Cortex of kidney (tissue), 1 donor: Measurements from ENCODE around the gene EDN1.

Experiments used
- DNase-seq: peaks from one replicate; lab custom pipeline; 2025; lab: John Stamatoyannopoulos, UW

EDN1 gene

DNA sequence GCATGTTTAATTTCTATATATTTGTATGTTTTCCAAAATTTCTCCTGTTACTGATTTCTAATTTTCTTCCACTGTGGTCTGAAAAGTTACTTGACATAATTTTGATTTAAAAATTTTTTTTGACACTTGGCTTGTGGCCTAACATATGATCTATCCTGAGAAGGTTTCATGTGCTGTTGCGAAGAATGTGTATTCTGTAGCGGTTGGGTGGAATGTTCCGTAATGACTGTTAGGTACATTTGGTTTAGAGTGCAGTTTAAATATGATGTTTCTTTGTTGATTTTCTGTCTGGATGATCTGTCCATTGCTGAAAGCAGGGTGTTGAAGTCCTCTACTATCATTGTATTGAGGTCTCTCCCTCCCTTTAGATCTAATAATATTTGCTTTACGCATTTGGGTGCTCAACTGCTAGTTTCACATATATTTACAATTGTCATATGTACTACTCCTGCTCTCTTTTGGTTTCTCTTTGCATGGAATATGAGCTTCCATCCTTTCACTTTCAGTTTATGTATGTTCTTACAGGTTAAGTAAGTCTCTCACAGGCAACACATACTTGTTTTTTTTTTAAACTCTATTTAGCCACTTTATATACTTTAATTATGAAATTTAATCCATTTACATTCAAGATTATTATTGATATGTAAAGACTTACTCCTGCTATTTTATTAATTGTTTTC lies 19.5 kb upstream of the EDN1 start:
- no peak for DNase-seq

DNA sequence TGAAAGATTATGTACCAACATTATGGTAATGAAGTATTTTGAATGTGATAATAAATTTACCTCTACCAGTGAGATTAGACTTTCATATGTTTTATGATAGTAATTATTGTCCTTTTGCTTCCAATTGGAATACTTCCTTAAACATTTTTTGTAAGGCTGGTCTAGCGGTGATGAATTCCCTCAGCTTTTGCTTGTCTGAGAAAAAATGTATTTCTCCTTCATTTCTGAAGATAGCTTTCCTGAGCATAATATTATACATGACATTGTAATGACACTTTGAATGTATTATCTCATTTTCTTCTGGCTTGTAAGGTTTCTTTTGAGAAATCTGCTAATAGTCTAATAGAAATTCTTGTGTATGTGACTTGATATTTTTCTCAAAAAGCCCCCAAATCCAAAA lies 18.6 kb upstream of the EDN1 start:
- DNase-seq = no peak

DNA sequence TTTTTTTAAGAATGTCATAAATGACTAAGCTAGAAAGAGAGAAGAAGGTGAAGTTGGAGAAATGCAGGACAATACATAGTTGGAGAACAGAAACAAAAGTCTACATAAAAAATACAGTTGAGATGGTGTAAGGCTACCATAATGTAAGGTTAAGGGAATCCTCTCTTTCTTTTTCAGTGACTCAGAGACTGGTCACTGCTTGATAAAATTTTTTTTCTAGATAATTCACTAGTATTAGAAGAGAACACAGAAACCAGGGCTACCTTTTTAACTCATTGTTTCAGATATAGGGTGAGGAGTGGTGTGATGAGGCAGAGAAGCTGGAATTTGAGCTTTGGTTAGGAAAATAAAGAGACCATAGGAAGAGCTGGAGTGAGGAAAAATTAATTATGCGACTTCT lies 18.2 kb upstream of the EDN1 start:
- DNase-seq = no peak

DNA sequence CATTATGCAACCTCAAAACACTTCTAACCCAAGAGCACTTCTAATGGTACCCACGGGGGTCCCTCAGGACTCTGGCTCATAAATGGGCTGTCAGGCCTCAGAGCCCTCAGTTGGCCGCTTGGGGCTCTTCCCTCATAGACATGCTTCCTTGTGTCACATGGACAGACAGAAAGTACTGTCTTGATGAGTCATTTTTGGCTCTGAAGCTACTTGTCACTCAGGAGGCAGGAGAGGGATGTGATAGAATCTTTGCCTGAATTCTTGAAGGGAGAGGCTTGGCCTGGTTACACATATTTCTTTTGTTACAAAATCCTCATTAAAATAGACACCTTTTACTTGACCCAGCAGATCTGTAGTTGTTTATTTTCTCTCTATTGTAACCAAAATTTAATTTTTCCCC lies 15.1 kb upstream of the EDN1 start:
- no peak for DNase-seq

DNA sequence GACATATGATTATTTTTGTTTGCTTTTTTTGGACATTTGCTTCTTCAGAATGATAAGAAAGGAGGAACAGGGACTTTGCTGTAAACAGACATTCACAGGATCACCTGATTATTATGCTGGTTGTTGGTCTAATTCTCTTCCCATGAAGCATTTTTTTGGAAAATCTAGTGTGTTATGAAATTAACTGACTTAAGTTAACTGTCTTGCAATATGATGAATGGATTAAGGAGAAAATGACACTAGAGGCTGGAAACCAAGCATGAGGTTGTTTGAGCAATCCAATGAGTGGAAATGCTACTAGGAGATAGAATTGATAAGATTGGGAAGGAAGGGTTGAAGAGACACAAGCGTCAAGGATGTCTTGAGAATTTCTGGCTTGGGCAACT lies 13.2 kb upstream of the EDN1 start:
- no peak for DNase-seq

DNA sequence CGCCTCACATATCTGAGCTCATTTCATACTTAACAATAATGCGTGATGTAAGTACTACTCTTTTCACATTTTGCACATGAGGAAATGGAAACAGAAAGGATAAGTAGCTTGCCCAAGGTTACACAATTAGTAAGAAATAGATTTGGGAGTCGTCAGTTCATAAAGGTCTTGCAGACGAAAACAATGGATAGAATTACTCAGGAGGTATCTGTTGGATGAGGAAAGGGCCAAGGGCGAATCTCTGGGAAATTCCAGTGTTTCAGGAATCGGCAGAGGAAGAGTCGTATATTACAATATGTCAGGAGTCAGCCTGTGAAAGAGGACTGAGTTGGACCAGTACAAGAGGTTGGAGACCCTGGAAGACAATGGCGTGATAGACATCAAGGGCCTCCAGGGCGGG lies 12.8 kb upstream of the EDN1 start:
- no peak for DNase-seq

DNA sequence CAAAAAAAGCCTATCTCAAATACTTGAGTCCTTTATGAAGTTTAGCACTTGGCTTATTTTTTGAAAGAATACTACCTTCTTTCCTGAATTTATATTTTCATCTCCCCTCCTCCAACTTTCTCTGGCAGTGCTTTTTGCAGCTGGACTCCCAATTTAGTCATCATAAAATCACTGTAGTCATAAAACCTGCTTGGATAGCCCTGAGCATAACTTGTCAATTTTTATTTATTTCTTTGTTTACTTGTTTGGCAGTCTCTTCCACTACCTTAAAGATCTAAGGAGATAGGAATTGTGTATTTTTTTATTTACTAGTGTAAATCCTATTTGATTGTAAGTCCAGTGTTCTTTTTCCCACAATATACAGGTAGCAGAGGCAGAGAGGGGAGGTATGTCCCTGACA lies 11.2 kb upstream of the EDN1 start:
- no peak for DNase-seq

DNA sequence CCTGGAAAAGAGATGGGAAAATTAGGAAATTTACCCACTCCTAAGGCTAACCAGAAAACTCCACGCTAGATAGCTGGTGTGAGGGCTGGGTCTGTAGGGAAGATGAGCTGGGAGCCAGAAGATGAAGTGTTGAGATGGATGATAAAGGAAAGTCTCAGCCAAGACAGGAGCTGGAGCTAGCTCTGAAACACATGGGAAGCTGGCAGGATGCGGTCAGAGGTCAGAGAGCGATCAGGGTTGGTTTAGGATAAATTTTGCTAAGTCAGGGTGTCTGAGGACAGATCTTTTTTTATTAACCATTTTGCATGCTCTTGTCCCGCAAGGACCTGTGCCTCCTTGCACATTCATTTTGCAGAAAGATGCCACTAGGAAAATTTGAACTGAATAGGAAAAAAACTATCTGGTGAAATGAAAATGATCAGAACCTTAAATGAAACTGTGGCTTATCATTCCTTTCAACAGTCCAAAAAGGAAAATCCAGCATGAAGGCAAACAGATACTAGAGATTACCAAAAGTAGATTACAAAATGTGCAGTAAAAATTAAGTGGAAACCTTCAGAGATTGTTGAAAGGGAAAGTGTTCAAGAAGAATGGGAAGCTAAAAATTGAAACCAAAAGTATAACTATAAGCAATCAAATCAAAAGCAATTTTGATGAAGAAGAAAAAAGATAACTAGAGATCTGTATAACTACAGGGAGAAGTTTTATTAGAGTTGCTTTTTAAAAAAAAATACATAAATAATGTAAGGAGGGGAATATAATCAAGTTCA lies 10.7 kb upstream of the EDN1 start:
- DNase-seq = no peak

DNA sequence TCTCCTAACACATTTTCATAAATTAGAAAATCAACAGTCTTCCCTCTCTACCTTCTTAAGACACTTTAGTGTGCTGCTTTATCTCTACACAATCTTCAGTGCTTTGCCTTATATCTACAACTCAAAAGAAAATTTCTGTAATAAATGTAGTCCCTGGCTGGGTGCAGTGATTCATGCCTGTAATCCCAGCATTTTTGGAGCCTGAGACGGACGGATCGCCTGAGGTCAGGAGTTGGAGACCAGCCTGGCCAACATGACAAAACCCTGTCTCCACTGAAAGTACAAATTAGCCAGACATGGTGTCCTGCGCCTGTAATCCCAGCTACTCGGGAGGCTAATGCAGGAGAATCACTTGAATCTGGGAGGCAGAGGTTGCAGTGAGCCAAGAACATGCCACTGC lies 9.7 kb upstream of the EDN1 start:
- no peak for DNase-seq

DNA sequence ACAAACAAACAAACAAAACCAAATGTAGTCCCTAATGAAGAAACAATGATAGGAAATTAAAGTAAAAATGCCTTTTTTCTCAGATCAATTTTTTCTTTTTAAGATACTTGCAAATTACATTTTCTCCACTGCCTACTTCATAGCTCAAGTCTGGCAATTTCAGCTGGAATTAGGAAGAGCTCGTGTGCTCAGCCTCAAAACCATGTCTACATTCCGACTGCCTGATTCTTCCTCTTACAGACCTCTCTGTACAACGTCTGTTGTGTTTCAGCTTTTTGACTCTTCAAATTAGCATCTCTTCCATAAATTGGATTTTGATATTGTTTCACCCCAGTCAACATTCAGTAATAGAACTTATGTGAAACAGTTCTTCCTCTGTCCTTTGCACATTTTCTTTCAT lies 9.3 kb upstream of the EDN1 start:
- no peak for DNase-seq

DNA sequence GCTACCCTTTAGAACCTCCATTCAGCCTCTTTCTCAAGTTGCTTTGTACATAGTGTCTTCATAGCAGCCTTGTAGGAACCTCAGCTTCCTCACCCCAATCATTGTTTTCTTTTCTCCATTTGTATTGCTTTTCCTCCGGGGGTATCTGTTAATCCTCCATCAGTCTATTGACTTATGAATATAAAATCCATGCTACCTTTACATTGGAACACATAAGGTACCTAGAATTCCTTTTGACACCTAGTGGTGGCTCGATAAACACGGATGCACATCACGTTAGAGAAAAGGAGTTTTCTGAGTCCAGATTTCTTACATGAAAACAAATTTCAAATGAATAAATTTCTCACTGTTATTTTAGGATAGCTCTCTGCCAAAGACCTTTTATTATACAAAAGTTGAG lies 6.3 kb upstream of the EDN1 start:
- DNase-seq = no peak

DNA sequence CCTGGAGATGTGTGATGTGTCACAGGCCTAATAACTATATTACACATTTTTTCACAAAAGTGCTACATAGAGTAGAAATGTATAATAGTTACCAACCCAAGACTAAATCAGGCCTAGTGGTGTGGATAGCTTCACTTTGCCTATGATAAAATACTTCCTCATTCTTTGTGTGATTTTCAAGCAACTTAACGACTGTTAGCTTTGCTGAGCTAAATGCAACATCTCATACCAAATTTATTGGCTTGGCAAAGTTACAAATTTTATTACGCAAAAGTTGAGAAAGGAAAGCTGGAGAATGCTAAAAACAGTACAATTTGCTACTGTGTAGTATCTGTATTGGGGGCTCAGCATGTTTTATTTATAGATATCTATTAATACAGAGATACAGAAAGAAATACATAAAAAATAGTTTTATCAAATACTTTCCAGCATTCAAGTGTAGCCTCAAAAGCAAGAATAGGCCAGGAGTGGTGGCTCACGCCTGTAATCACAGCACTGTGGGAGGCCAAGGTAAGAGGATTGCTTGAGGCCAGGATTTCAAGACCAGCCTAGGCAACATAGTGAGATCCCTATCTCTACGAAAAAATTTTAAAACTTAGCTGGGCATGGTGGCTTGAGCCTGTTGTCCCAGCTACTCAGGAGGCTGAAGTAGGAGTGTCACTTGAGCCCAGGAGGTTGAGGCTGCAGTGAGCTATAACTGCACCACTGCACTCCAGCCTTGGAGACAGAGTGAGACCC lies 3.6 kb upstream of the EDN1 start:
- DNase-seq = no peak

DNA sequence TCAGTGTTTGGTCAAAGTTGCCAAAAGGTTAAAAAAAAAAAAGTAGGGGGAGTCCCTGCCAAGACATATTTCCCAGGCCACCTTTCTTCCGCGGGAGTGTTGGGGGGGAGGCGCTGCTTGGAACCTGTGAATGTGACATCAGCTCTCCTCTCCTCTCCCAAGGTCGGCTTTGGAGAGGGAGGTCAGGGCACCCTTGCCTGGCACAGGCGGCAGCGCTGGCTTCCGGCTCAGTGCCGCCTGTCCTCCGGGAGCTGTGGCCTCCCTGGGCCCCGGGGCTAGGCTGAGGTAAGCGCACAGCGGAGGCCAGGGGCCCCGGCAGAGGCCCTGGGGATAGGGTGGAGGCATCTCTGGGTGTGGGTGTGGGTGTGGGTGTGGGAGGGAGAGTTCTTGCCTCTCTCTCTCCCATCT lies 1.9 kb upstream of the EDN1 start:
- no peak for DNase-seq

DNA sequence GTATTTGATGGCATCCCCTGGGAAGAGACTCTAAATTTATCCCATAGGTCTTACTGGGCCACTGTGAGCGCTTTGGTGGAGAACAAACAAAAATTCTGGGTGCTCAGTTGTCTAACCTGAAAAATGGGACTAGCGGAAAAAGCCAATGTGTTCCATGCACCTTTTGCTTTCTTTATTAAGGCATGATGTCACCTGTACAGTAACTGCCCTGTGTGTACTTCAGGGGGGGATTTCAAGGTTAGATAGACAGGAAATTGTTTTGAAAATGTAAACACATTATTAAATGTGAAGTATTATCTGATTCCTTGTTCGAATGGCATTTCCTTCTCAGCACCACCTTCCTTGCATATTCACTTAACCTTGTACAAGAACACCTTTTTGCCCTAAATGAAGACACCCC lies 1.2 kb upstream of the EDN1 start:
- no peak for DNase-seq

DNA sequence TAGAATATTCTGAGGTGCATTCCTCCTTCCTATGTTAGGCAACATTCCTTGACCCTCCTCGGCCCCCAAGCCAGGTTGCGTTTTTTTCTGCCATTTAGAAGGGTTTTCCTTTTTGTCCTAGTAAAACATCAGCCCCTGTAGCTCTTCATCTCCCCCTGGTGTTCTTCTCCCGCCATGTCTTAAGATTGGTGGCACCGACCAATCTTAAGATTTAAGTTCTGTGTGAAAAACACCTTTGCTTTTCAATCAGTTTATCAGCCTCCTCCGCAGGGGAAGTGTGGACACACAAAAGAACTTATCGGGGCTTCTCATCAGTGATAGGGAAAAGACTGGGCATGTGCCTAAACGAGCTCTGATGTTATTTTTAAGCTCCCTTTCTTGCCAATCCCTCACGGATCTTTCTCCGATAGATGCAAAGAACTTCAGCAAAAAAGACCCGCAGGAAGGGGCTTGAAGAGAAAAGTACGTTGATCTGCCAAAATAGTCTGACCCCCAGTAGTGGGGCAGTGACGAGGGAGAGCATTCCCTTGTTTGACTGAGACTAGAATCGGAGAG lies 719 bp upstream of the EDN1 start:
- DNase-seq = no peak

DNA sequence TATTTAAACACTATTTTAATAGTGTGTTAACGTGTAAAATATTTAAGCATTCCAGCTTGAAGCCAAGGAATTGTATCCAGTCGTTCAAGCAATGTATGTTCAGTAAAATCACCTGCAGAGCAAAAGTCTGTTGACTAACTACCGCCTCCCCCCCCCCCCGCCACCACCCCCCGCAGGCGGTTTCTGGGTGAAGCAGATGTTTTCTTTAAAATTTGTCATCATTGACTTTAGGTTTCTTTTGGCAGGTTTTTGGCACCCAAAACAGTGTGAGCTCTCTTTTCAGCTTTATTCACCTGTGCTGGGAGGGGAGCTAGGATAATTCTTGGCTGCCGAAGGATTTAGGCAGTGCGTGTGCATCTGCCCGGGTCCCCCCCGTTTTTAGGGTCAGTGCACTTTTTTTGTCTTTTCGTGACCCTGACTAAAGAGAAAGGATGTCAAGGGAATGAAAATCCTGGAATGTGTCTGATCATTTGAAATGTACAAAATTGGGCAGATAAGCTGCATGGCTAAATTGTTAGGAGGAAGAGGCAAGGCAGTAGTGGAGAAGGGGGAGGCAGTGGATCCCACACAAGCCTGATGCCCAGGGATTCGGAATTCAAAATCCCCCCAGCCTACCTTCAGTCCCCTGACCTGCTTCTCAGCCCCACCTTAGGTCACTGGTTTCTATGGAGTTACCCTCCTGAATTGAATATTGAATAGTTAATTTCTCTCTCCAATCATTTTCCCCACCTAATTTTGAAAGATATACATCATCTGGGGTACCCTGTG lies 1.1 kb downstream of the EDN1 start:
- no peak for DNase-seq

DNA sequence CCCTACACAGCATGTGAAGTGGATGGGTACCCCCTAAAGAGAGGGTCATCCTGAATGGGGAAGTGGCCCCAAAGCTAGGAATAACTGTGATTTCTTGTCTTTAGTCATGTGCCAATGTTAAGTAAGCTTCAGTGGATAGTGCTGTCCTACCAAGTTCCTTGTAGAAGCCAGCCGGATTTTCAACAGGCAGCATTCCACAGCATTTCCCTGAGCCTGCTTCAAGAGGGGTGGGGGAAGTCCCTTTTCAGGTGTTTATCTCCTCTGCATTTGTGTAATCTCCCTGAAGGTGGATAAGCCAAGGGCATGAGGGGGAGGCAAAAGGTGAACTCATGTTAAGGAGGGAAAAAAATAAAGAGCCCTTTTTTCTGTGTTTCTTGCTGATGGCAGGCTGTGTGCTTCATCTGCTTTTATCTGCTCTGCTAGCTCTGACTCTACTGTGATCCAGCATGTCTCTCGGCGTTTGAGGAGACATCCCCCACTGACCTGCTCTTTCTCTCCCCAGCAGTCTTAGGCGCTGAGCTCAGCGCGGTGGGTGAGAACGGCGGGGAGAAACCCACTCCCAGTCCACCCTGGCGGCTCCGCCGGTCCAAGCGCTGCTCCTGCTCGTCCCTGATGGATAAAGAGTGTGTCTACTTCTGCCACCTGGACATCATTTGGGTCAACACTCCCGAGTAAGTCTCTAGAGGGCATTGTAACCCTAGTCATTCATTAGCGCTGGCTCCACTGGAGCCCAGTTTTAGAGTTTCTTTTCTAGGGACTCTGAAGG lies 1.9 kb downstream of the EDN1 start:
- no peak for DNase-seq

DNA sequence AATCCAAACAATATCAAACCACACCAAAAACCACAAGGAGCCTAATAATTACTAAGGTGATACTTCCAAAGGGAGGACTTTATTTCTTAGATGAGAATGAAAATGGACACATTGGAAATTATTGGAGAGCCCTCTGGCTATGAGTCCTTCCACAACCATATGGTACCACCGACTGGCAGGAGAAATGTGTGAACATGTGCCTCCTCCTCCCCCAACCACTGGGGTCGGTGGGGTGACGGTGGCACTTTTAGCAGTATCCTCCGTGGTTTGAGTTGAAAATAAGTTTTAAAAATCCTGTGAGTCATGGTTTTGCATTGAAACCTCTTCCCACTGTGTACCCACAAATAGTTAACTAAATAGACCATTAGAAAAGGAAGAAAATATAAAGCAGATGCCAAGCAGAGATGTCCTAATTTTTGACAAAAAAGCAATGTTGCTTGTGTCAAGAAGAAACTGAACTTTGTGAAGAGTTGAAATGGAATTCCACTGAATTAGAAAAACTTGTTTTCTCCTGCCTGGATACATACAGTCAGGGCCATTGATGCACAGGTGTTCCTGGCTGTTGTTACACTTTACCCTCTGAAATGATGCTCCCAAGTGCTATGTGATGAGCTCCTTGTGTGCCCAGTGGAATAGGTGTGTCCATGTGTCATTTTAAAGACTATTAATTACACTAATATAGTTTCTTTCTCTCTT lies 3.2 kb downstream of the EDN1 start:
- DNase-seq = no peak

DNA sequence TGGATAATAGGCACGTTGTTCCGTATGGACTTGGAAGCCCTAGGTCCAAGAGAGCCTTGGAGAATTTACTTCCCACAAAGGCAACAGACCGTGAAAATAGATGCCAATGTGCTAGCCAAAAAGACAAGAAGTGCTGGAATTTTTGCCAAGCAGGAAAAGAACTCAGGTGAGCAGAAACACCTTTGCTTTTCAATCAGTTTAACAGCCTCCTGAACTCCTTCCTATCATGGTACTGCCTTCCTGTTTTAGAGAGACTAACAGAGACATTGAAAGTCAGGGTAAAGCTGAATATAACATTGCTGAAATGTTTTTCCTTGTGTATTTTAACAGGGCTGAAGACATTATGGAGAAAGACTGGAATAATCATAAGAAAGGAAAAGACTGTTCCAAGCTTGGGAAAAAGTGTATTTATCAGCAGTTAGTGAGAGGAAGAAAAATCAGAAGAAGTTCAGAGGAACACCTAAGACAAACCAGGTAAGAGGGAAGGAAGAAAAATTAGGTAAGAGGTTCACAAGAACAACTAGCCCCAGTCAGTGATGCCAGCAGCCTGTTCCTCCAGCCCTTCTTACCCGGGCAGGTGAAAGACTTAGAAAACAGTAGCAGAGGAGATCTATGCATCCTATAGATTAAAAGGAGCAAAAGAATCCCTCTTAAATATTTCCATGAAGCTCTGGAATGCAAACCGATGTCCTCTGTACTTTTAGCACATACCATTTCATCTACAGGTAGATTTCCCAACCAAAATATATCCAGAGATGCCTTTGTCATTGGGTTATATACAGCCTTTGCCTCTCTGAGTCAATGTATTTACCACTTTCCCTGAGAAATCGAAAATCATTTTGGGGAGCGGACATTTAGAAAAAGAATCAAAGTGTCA lies 4.0 kb downstream of the EDN1 start:
- no peak for DNase-seq
